GM18951 (cell line): ENCODE data around the gene RASGRF2.

Experiments used
- POLR2A ChIP-seq: IDR thresholded peaks from 4 replicates; pipeline ENCODE4 v1.6.1; 2011; ENCODE audit warnings: mild to moderate bottlenecking; ENCODE audit not compliant: insufficient read length, insufficient read depth; ENCODE audit errors: extremely low read depth
- in situ Hi-C: fragments of 300-500 bp; cut with MboI; formaldehyde crosslinking; loops from one replicate; pipeline ENCODE4 v1.12.0; 2022; ENCODE audit warnings: low sequenced_read_pairs, mixed read lengths, inconsistent platforms; ENCODE audit not compliant: unreplicated experiment

The RASGRF2 gene

DNA sequence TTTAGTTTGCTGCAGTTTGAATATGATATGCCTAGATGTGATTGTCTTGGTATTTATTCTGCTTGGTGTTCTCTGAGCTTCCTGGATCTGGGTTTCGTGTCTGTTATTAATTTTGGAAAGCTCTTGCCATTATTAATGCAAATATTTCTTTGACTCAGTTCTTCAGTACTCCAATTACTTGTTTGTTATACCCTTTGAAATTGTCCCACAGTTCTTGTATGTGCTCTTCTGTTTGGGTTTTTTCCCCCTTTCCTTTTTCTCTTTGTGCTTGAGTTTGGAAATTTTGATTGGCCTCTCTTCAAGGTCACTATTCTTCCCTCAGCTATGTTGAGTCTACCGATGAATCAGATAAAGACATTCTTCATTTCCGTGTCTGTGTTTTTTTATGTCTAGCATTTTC, 176.4 kb downstream of the RASGRF2 start:
- in situ Hi-C loops: no loop called here

DNA sequence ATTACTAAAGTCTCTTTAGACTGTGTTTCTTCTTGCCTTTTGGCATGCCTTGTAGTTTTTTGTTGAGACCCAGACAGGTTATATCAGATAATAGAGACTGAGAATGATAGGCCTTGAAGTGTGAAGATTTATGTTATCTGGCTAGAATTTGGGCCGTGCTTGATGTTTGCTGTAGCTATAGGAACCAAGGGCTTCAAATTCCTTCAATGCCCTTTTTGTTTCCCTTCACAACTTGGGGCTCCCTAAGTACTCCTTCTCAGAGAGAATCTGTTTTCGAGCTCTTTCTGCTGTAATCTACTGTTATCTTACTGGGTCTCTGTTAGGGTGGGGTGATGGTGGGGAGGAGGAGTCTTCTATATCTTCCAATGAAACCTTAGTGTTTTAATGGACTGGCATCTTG, 177.7 kb downstream of the RASGRF2 start:
- in situ Hi-C loops: no loop called here
- no peak for TF ChIP-seq POLR2A

More for the DNA sequence above, 176.4 kb downstream of the RASGRF2 start:
- TF ChIP-seq POLR2A: no peak

DNA sequence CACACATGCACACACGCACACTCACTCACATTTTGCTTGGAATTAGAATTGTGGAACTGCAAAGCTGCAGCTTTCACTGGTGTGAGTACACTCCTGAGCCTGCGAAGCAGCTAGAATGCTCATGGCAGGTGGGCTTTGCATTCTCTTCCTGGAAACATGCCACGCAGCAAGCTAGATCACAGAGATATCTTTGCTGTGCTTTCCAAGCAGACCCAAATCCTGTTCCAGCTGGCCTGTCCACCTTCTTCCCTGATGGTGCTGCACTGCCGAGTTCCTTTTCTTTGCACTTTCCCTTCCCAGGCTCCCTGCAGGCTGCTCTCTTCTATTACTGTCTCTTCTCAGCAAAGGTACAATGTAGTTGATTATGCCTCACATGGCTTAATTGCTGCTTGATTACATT, 180.3 kb downstream of the RASGRF2 start:
- in situ Hi-C loops: no loop called here
- no peak for TF ChIP-seq POLR2A

- in situ Hi-C loops: no loop called here
- no peak for TF ChIP-seq POLR2A
Measured at GRCh38 chr5:81140943-81141342, 180.8 kb downstream of the RASGRF2 start.

DNA sequence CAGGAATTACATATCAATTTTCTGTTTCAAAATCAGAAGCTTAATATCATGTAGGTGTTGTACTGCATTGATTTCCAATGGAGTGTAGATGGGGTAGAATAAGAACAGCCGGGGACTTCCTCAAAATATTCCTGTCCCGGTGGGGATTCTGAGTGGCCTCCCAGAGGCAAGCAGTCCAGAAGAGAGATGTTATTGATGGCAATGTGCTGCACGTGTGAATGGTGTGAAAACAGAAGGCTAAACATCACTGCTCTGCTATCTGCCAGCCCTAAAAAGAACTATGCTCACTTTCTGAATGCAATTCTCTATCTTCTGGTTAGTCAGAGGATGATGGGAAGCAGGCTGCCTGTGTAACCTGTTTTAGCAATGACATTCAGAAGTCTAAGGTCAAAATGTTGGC, 181.9 kb downstream of the RASGRF2 start:
- TF ChIP-seq POLR2A: no peak
- in situ Hi-C loops: no loop called here

DNA sequence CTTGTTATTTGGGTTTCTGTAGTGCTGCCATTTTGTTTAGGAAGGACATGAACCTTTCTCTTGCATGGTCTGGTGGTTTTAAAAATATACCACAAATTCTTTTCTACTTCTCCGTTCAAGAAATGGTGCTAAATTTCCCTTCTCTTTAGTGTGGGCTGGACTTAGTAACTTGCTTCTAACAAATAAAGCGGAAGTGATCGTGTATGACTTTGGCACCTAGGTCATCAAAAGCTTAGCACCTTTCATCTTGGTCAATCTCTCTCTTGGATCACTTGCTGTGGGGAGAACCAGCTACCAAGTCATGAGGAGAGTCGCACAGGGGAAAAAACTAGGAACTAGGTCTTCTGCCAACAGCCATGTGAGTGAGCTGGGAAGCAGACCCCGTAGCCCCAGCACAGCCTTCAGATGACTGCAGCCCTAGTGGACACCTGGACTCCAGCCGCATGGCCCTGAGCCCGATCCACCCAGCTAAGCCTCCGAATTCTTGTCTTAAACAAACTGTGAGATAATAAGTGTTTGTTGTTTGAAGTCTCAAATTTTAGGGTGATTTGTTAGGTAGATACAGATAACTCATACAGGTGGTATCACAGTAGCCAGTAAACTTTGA, 185.3 kb downstream of the RASGRF2 start:
- TF ChIP-seq POLR2A: no peak

GRCh38 chr5:81146031-81146430, 185.9 kb downstream of the RASGRF2 start:
- TF ChIP-seq POLR2A: no peak
- in situ Hi-C loops: no loop called here

More for the DNA sequence above, 185.3 kb downstream of the RASGRF2 start:
- in situ Hi-C loops: no loop called here

DNA sequence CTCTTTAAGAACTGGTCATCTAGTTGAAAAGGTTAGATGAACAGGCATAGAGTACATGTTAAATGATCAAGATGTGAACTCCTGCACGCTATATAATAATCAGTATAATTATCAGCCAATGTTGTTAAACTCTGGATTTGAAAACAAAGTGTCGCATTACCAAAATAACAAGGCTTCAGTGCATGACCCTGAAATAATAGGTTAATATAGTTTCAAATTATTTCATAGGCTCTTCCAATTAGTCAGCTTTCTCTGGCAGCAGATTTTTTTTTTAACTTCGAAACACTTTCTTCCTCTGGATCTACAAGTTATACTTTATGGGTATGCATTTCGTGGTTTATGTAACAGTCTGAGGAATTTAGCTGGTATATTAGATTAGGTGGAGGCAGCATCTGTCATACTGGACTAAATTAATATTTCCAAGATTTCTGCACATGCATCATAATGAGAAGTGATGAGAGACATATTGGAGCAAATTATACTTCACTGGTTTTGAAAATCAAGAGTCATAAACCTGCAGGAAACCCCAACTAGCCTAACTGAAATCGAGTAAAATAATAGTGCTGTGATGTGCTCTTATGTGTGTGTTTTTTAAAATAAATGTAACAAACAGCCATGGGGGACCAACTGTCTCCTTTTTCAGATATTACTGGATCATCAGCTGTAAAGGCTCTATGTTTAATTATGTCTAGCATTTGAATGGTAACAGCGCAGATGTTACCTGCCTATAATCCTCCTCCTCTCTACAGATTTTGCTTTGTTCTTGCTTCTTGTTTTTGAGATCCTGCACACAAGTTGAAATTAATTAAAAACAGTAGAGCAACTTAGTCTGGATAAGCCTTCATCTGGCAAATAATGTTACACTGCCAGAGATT, 187.1 kb downstream of the RASGRF2 start:
- in situ Hi-C loops: no loop called here
- TF ChIP-seq POLR2A: no peak

GRCh38 chr5:81147886-81148571, 187.9 kb downstream of the RASGRF2 start:
- in situ Hi-C loops: no loop called here
- no peak for TF ChIP-seq POLR2A

DNA sequence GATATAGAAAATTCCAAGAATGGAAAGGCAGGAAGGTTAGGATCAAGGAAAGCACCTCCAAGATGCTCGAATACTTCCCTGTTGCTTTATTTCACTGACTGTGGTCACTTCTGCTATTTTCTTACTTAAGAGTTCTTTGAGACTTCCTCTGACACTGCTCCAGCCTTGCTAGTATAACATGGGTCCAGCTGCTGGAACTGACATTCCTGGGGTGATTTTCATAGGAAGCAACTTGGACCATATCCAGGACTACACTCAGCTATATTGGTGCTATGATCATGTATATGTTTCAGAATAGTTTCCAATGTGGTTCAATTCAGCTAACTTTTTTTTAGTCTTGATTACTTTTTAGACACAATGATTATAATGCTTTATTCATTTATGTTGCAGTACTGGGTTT, 191.4 kb downstream of the RASGRF2 start:
- no peak for TF ChIP-seq POLR2A

DNA sequence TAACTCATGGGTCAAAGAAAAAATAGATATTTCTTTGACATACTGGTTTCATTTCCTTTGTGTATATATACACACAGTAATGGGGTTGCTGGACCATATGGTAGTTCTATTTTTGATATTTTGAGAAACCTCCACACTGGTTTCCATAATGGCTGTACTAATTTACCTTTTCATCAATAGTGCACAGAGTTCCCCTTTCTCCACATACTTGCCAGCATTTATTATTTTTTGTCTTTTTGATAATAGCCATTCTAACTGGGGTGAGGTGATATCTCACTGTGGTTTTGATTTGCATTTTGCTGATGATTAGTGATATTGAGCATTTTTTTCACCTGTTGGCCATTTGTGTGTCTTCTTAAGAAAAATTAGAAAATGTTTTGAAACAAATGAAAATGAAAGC, 194.6 kb downstream of the RASGRF2 start:
- TF ChIP-seq POLR2A: no peak

More for the DNA sequence above, 191.4 kb downstream of the RASGRF2 start:
- in situ Hi-C loops: no loop called here

GRCh38 chr5:81156732-81157131, 196.6 kb downstream of the RASGRF2 start:
- in situ Hi-C loops: no loop called here
- TF ChIP-seq POLR2A: no peak

More for the DNA sequence above, 194.6 kb downstream of the RASGRF2 start:
- in situ Hi-C loops: no loop called here

DNA sequence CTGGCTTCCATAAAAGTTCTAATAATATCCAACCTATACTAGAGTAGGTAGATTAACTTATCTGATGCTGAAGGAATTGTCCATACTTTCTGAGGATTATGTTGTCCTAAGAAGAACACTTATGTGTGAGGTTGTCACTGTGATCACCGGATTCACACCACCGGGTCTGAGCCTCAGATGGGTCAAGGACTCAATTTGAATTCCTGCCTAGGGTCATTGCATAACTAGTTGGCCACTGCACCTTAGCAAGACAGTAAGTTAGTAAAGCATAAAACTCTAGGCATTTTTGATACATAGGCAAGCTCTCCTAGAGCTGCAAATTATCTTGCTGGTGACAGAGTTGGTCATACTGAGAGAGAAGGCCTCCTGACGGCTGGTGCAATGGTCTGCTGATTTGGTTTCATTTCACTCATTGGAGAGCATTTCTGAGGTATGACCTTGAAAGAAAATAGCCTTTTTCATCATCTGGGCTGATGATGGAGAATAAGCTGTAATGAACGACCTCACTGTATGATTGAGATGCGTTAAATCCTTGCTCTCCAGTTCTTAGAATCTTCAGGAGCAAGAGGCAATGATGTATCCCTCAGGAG, 200.9 kb downstream of the RASGRF2 start:
- in situ Hi-C loops: no loop called here
- TF ChIP-seq POLR2A: no peak

GRCh38 chr5:81162501-81162900, 202.3 kb downstream of the RASGRF2 start:
- in situ Hi-C loops: no loop called here
- TF ChIP-seq POLR2A: no peak

DNA sequence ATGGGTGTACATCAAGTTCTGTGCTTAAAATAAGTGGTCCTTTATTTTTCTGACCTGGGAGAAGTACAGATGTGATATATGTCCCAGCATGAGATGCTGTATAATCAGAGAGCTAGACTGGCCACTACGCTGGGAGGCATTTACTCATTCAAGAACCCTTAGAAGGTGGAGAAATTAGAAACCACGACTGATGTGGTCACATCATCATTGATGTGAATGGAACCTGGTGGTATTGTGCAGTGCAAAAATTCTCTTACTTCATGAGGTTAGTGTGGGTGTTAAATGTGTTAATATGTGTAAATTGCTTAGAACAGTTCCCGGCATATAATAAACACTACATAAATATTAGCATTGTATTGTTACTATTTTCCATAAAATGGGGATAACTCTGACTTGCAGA, 203.5 kb downstream of the RASGRF2 start:
- in situ Hi-C loops: no loop called here

More for the DNA sequence above, 203.5 kb downstream of the RASGRF2 start:
- TF ChIP-seq POLR2A: no peak
